HG03565 (cell line): ENCODE measurements around the gene ASF1B.
A peak's percentile ranks its signal among the peaks of the same experiment; 100 is the strongest.
"Not testable (repeated sequence)": the region's sequence is repeated elsewhere in the genome, so short reads cannot be mapped to it uniquely, and the experiment has no call there.

Experiments
- ATAC-seq: cut with Tn5 transposase; IDR thresholded peaks from one replicate; pipeline ENCODE4 v1.9.1; 2021; ENCODE audit warnings: mild to moderate bottlenecking, moderate library complexity; ENCODE audit not compliant: unreplicated experiment

The ASF1B gene

DNA sequence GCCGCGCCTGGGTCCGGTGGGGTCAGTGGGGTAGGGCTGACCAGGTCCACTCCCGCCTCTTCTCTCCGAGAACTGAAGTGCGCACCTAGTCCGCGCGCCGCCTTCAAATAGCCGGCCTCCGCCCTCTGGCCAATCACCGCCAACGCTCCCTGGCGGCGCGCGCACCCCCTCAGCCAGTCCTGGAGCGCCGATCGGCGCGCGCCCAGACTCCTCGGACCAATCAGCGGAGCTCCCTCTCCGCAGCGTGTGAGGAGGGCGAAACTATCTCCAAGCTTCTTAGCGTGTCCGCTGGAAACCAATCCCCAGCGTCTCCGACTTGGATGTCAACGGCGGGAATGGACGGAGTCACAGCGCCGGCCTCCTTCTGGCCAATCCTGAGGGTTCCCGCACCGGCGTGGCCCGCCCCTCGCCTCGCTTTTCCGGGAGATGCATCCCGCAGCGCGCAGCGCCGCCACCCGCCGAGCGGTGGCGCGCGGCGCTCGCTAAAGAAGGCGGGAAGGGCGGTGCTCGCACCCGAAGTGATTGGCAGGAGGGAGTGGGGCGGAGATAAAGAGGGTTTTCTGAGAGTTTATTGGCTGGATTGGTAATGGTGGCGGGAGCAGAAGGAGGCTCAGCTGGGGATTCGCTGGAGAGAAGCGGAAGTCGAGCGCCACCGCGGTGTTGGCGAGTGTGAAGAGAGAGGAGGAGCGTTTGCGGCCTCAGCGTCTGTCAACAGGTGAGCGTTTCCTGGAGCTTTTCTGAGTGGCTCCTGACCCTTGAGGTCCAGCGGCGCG is at the start of gene ASF1B:
ASF1B (minus strand) TSS at position 81 of the 773 bp plus-strand sequence. CDS start 133 bp downstream, outside the sequence.
- peak; percentile 79 for ATAC-seq

DNA sequence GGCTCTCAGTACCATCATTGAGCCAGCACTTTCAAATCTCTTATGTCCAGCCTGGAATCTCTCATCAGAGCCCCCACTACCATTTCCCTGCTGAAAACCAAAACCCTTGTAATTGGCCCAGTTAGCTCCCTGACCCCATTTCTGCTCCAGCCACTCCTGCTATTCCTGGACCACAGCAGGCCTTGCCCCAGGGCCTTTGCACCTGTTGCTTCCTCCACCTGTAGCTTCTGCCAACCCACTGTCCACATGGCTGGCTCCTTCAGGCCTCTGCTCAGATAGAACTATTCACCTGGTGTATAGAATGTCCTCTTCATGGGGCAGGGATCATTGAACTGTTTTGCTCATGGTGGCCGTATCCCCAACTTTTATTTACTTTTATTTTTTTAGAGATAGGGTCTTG is 49.3 kb upstream of the ASF1B start:
- not testable (repeated sequence) for ATAC-seq

DNA sequence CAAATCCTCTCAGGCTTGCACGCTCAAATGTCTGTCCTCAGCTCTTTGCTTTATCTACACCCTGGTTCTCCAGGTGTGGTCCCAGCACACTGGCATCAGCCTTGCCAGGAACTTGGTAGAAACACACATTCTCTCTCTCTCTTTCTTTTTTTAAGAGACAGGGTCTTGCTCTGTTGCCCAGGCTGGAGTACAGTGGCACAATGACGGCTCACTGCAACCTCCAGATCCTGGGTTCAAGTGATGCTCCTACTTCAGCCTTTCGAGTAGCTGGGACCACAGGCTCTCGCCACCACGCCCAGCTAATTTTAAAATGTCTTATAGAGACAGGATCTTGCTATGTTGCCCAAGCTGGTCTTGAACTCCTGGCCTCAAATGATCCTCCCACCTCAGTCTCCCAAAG is 48.8 kb upstream of the ASF1B start:
- no peak for ATAC-seq

DNA sequence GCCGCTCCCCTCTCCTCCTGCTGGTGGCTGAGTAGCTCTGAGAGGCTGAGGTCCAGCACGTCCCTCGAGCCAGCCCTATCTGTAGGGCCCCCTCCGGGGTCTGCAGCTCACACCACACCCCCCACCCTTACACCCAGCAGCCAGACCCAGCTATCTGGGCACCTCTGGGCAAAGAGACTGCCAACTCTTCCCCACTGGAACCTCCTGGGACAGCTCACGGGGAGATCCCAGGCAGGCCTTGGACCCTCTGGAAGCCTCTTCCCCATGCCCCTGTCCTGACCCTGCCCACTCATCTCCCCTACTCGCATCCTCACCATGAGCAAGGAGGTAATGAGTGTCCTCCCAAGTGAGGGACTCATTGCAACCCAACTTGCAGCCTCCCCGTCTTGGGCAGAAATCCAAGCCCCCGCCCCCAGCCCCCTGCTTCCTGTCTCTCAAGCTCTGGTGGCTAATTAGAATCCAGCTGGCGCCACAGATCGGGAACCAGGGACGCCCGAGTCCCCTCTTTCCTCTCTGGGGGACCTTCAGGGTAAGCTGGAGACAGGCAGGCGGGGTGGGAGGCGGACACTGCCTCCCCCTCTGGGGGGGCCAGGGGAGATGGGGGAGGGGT is 47.5 kb upstream of the ASF1B start:
- no peak for ATAC-seq

DNA sequence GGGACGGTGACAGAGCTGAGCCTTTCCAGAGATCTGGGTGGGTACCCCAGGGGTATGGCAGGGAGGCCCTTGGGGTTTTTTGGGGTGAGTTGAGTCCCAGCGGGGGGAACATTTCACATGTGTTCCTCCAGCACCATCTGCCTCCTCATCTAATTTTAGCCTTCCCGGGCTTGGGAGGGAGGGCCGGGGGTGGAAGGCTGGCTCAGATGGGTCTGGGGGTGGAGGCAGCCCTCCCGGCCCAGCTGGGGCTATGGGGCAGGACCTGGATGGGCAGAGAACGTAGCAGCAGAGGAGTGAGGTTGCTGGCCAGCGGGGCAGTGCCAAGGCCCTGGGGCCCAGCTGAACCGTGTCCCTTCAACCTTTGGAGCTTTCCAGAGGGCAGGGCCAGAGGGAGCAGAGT is 46.1 kb upstream of the ASF1B start:
- no peak for ATAC-seq

GRCh38 chr19:14181906-14182305 is 45.5 kb upstream of the ASF1B start:
- ATAC-seq: no peak

GRCh38 chr19:14181199-14181598 is 44.8 kb upstream of the ASF1B start:
- ATAC-seq: not testable (repeated sequence)

DNA sequence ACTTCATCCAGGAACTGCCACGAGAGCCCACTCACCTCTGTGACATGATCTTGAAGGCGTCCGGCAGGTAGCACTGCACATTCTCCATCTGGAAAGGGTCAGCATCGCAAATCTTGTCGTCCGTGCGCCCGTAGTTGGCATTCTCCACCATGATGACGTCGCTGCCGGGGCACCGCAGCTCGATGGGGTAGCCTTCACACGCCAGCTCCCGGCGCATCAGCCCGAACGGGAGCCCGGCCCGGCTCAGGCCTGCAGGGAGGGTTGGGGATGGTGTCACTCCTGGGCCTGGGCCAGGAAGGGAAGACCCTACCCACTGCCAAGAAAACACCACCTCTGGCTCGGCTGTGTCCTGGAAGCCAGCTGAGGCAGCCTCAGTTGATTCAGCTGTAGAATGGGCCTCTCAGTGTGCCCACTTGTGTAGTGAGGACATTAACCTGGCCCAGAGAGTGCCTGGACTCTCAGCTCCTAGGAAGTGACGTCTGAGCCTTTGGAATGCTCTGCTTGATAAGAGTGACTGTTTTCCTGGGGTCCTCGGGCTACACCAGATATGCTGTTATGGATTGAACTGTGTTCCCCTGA is 41.2 kb upstream of the ASF1B start:
- no peak for ATAC-seq

GRCh38 chr19:14175351-14175792 is 39.0 kb upstream of the ASF1B start:
- no peak for ATAC-seq

- ATAC-seq: no peak
Observed at GRCh38 chr19:14174883-14175282, 38.5 kb upstream of the ASF1B start.

- no peak for ATAC-seq
Observed at GRCh38 chr19:14168993-14169392, 32.6 kb upstream of the ASF1B start.

- no peak for ATAC-seq
Observed at GRCh38 chr19:14168259-14168972, 32.0 kb upstream of the ASF1B start.

- ATAC-seq: no peak
Observed at GRCh38 chr19:14167576-14168138, 31.3 kb upstream of the ASF1B start.

DNA sequence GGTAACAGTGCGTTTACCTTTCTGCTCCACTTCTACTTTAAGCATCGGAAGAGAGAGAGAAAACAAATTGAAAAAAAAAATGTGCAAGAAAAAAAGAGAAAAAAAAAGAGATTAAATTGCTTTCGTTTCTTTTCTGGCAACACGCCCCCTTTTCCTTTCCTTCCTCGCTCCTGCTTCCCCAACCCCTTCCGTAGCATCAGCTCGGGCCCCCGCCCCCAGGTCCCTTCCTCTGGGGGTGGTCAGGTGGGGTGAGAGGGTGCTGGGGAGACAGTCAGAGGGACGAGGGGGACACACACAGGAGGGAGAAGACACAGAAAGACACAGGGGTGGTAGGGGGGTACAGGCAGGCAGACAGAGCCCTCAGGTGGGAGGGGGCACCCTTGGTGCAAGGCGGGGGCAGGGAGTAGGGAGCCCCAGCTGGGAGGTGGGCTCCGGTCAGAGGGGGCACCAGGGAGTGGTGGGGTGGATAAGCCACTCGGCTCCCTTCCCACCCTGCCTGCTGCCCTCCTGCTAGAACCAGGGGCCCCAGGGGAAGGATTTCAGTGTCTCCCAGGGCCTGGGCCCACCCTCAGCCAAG is 30.7 kb upstream of the ASF1B start:
- ATAC-seq: no peak

DNA sequence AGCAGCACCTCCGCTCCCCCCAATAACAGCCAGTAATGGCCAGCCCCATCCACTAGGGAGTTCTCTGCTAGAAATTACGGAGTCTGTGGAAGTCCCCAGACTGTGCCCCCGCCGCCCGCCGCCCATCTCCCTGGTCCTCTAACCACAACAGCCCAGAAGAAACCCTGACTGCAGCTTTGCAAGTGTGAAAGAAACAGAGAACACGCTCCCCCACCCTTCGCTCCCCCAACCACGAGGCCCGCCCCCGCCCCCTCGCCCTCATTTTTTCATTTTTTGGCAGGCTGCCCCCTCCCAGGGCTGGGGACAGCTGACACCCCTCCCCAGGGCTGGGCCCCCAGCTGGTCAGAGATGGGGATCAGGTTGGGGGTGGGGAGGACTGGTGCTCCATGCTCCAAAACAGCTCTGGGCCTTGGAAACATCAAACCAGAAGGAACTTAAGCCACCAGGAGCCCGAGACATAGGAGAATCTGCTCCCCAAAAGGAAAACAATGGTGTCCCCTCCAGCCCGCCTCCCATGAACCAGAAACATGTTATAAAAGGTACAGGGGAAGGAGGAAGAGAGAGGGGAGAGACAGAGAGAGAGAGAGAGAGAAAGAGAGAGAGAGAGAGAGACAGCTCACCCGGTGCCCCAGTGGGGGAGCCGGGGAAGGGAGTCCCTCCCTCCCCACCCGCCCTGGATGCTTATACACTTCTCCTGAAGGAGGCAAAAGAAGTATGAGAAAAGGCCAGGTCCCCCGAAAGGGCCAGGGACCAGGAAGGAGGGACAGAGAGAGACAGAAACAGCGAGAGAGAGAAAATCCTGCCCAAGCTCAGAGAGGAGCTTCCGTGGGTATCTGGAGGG is 29.8 kb upstream of the ASF1B start:
- no peak for ATAC-seq

GRCh38 chr19:14164724-14165493 is 28.5 kb upstream of the ASF1B start:
- no peak for ATAC-seq

GRCh38 chr19:14164082-14164481 is 27.7 kb upstream of the ASF1B start:
- ATAC-seq: no peak

DNA sequence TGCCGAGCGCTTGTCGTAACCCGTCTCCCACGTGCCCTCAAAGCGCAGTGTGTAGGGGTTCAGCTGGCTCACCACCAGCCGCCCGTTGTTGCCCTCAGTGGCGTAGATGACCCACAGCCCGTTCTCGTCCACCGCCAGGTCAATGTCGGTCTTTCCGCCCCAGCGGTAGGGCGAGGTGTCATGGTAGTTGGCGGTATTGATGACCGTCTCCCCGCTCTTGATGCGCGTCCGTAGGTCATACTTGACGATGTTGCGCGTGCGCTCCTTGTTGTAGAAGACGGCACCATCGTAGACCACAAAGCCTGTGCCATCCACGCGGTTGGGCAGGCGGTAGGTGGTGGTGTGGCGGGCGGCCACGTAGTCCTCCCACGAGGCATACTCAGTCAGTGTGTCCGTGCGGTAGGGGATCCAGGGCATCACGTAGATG is 26.5 kb upstream of the ASF1B start:
- ATAC-seq: no peak

GRCh38 chr19:14161305-14161704 is 24.9 kb upstream of the ASF1B start:
- ATAC-seq: no peak
